Panc1 (cell line): ENCODE data around the gene TMEM151B.

ENCODE experiments used
- REST ChIP-seq, 2 experiments: IDR thresholded peaks; 2 replicates each; pipeline ENCODE4 v1.6.1; 2011 to 2012; ENCODE audit warnings: low read depth in 2 of 2, control low read depth in 1 of 2, low read length in 1 of 2, mild to moderate bottlenecking in 1 of 2, moderate library complexity in 1 of 2; ENCODE audit not compliant: insufficient read depth in 1 of 2
- SIN3A ChIP-seq: IDR thresholded peaks from 2 replicates; pipeline ENCODE4 v1.6.1; 2012; ENCODE audit warnings: low read depth, mild to moderate bottlenecking, low read length, moderate library complexity, borderline replicate concordance; ENCODE audit not compliant: insufficient read depth
- TCF7L2 ChIP-seq: IDR thresholded peaks from 2 replicates; pipeline ENCODE4 v1.6.1; 2011; ENCODE audit warnings: mild to moderate bottlenecking, low read depth, low read length, inconsistent platforms
- TF ChIP-seq, protein P1 (sequence below): fragments of 450-650 bp; IDR thresholded peaks from 2 replicates; pipeline ENCODE4 v1.5.1; 2017; ENCODE audit warnings: mild to moderate bottlenecking

DNA sequence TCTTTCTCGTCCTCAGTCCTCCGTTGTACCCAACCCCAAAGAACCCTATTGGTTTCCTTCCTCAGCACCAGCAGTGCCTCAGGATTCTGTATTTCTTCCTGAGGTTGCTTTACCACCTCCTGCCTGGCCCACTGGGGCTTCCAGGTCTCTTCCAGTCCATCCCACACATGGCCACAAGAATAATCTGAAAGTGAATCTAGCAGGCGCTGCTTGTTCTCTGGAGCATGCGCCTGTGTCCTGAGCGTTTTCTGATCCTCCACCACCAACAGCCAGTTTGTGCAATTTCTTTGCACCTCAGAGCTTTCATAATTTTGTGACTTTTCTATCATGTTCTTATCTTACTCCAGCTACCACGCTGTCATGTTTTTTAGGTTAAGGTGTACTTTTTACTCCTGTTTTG, 35.0 kb upstream of the TMEM151B start:
- TF ChIP-seq, protein P1, sequence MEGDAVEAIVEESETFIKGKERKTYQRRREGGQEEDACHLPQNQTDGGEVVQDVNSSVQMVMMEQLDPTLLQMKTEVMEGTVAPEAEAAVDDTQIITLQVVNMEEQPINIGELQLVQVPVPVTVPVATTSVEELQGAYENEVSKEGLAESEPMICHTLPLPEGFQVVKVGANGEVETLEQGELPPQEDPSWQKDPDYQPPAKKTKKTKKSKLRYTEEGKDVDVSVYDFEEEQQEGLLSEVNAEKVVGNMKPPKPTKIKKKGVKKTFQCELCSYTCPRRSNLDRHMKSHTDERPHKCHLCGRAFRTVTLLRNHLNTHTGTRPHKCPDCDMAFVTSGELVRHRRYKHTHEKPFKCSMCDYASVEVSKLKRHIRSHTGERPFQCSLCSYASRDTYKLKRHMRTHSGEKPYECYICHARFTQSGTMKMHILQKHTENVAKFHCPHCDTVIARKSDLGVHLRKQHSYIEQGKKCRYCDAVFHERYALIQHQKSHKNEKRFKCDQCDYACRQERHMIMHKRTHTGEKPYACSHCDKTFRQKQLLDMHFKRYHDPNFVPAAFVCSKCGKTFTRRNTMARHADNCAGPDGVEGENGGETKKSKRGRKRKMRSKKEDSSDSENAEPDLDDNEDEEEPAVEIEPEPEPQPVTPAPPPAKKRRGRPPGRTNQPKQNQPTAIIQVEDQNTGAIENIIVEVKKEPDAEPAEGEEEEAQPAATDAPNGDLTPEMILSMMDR = no peak
- no peak for TF ChIP-seq SIN3A
- TF ChIP-seq REST (IDR thresholded peaks at IDR 0.05; ENCODE audit: insufficient read depth in 1 of 2, low read depth in 2 of 2, low read length in 1 of 2) = no peak
- no peak for TF ChIP-seq TCF7L2
